Measurements from ENCODE around the gene SOX6. TPM values are rescaled to one million over a fixed set of nuclear protein-coding genes. Genes with fewer than 3 reads are reported as not detected.

Gene SOX6
- total and polyA plus RNA-seq, 2 of the 13 experiments (the other 11 are each of a cell fraction or from before 2014, with no cell fraction given), result 2.6 to 11.2 TPM

DNA sequence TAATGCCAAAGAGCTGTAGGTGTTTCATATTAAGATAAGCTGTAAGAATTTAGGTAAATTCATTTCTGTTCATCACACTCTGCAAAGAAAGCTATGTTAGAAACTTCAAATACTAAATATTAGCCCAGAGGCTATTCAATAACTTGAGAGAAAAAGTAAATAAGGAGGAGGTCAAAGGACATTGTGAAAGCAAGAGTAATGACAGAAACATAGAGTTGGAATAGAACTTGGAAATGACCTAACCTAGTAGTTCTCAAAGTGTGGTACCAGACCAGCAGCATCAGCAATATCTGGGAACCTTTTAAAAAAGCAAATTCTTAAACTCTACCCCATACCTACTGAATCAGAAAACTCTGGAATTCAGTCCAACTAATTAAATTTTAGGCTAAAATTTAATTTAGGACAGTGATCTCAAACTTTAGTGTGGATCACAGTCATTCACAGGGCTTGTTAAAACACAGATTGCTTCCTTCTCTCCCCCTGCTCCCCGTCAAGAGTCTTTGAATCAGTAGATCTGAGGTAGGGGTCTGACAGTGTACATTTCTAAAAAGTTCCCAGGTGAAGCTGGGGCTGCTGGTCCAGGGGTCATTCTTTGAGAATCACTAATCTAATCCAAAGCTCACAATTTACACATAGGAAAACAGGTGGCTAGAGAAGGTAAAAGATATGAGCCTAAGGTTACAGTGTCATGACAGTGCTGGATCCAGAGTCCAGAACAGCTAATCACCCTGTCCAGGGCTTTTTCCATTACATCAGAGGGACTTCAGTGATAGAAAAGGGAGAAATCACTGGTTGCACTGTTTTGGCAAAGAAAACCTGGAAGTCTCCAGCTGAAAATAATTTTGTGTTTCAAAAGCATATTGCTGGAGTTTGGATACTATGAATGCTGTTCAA lies 241.1 kb downstream of the SOX6 start (continued):
- TF ChIP-seq, protein P1, sequence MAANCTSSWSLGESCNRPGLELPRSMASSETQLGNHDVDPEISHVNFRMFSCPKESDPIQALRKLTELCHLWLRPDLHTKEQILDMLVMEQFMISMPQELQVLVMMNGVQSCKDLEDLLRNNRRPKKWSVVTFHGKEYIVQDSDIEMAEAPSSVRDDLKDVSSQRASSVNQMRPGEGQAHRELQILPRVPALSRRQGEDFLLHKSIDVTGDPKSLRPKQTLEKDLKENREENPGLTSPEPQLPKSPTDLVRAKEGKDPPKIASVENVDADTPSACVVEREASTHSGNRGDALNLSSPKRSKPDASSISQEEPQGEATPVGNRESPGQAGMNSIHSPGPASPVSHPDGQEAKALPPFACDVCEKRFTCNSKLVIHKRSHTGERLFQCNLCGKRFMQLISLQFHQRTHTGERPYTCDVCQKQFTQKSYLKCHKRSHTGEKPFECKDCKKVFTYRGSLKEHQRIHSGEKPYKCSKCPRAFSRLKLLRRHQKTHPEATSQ (CRISPR knock-in tag; IDR thresholded peaks at IDR 0.05; ENCODE audit: borderline replicate concordance), result no peak
- TF ChIP-seq ZNF678 (CRISPR knock-in tag; IDR thresholded peaks at IDR 0.05) (no peak), POLR2AphosphoS2 (IDR thresholded peaks at IDR 0.05; ENCODE audit: low read depth, low read length) (no peak), ATRX (CRISPR knock-in tag; IDR thresholded peaks at IDR 0.05; ENCODE audit: borderline replicate concordance) (no peak), ZNF432 (CRISPR knock-in tag; IDR thresholded peaks at IDR 0.05; ENCODE audit: borderline replicate concordance) (no peak), SMARCC2 (IDR thresholded peaks at IDR 0.05) (no peak), ZNF296 (CRISPR knock-in tag; conservative IDR thresholded peaks at IDR 0.05) (no peak), ARHGAP35 (CRISPR knock-in tag; IDR thresholded peaks at IDR 0.05; ENCODE audit: borderline replicate concordance) (no peak), ZNF883 (CRISPR knock-in tag; IDR thresholded peaks at IDR 0.05; ENCODE audit: not compliant biosample characterization) (no peak), DPF2 (CRISPR knock-in tag; IDR thresholded peaks at IDR 0.05; ENCODE audit: borderline replicate concordance, low read depth) (0 out of 2 replicates have a peak, but pooled peaks have one; percentile 20), BRD4 (CRISPR knock-in tag; IDR thresholded peaks at IDR 0.05) (no peak), SCMH1 (CRISPR knock-in tag; IDR thresholded peaks at IDR 0.05; ENCODE audit: borderline replicate concordance) (no peak), ZNF34 (CRISPR knock-in tag; IDR thresholded peaks at IDR 0.05; ENCODE audit: borderline replicate concordance) (no peak)
- TF ChIP-seq, protein P2, sequence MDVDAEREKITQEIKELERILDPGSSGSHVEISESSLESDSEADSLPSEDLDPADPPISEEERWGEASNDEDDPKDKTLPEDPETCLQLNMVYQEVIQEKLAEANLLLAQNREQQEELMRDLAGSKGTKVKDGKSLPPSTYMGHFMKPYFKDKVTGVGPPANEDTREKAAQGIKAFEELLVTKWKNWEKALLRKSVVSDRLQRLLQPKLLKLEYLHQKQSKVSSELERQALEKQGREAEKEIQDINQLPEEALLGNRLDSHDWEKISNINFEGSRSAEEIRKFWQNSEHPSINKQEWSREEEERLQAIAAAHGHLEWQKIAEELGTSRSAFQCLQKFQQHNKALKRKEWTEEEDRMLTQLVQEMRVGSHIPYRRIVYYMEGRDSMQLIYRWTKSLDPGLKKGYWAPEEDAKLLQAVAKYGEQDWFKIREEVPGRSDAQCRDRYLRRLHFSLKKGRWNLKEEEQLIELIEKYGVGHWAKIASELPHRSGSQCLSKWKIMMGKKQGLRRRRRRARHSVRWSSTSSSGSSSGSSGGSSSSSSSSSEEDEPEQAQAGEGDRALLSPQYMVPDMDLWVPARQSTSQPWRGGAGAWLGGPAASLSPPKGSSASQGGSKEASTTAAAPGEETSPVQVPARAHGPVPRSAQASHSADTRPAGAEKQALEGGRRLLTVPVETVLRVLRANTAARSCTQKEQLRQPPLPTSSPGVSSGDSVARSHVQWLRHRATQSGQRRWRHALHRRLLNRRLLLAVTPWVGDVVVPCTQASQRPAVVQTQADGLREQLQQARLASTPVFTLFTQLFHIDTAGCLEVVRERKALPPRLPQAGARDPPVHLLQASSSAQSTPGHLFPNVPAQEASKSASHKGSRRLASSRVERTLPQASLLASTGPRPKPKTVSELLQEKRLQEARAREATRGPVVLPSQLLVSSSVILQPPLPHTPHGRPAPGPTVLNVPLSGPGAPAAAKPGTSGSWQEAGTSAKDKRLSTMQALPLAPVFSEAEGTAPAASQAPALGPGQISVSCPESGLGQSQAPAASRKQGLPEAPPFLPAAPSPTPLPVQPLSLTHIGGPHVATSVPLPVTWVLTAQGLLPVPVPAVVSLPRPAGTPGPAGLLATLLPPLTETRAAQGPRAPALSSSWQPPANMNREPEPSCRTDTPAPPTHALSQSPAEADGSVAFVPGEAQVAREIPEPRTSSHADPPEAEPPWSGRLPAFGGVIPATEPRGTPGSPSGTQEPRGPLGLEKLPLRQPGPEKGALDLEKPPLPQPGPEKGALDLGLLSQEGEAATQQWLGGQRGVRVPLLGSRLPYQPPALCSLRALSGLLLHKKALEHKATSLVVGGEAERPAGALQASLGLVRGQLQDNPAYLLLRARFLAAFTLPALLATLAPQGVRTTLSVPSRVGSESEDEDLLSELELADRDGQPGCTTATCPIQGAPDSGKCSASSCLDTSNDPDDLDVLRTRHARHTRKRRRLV (CRISPR knock-in tag; IDR thresholded peaks at IDR 0.05), result no peak
- TF ChIP-seq, protein P3, sequence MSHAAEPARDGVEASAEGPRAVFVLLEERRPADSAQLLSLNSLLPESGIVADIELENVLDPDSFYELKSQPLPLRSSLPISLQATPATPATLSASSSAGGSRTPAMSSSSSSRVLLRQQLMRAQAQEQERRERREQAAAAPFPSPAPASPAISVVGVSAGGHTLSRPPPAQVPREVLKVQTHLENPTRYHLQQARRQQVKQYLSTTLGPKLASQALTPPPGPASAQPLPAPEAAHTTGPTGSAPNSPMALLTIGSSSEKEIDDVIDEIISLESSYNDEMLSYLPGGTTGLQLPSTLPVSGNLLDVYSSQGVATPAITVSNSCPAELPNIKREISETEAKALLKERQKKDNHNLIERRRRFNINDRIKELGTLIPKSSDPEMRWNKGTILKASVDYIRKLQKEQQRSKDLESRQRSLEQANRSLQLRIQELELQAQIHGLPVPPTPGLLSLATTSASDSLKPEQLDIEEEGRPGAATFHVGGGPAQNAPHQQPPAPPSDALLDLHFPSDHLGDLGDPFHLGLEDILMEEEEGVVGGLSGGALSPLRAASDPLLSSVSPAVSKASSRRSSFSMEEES (CRISPR knock-in tag; IDR thresholded peaks at IDR 0.05), result no peak
- TF ChIP-seq, protein P4, sequence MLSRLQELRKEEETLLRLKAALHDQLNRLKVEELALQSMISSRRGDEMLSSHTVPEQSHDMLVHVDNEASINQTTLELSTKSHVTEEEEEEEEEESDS (CRISPR knock-in tag; IDR thresholded peaks at IDR 0.05; ENCODE audit: borderline replicate concordance), result no peak
- TF ChIP-seq, protein P5, sequence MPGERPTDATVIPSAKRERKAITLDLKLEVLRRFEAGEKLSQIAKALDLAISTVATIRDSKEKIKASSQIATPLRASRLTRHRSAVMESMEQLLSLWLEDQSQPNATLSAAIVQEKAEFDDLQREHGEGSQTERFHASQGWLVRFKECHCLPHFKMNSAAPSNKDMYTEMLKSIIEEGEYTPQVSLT (CRISPR knock-in tag; IDR thresholded peaks at IDR 0.05; ENCODE audit: borderline replicate concordance, low read depth), result no peak
- TF ChIP-seq, protein P6, sequence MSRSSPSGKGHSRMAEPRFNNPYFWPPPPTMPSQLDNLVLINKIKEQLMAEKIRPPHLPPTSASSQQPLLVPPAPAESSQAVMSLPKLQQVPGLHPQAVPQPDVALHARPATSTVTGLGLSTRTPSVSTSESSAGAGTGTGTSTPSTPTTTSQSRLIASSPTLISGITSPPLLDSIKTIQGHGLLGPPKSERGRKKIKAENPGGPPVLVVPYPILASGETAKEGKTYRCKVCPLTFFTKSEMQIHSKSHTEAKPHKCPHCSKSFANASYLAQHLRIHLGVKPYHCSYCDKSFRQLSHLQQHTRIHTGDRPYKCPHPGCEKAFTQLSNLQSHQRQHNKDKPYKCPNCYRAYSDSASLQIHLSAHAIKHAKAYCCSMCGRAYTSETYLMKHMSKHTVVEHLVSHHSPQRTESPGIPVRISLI (CRISPR knock-in tag; IDR thresholded peaks at IDR 0.05; ENCODE audit: borderline replicate concordance), result no peak
